GM21723 (cell line): ENCODE data around the gene TEX54.
"Not testable (repeated sequence)": the region's sequence is repeated elsewhere in the genome, so short reads cannot be mapped to it uniquely, and the experiment has no call there.

Source experiments
- ATAC-seq: cut with Tn5 transposase; IDR thresholded peaks from one replicate; pipeline ENCODE4 v1.9.1; 2021; ENCODE audit warnings: mild to moderate bottlenecking, moderate library complexity; ENCODE audit not compliant: unreplicated experiment

TEX54 gene

GRCh38 chr11:62855571-62856332, 23.1 kb upstream of the TEX54 start:
- ATAC-seq: peak; percentile 84

GRCh38 chr11:62854825-62855570, 22.4 kb upstream of the TEX54 start:
- ATAC-seq: no peak

- ATAC-seq: no peak
Observed at GRCh38 chr11:62854013-62854824, 21.6 kb upstream of the TEX54 start.

- ATAC-seq: no peak
Observed at GRCh38 chr11:62853279-62853965, 20.8 kb upstream of the TEX54 start.

- no peak for ATAC-seq
Observed at GRCh38 chr11:62852523-62853188, 20.0 kb upstream of the TEX54 start.

GRCh38 chr11:62851807-62852522, 19.3 kb upstream of the TEX54 start:
- no peak for ATAC-seq

GRCh38 chr11:62850911-62851806, 18.5 kb upstream of the TEX54 start:
- ATAC-seq: no peak

GRCh38 chr11:62847767-62848314, 15.2 kb upstream of the TEX54 start:
- no peak for ATAC-seq

GRCh38 chr11:62846177-62846576, 13.5 kb upstream of the TEX54 start:
- ATAC-seq: no peak

- ATAC-seq: no peak
Observed at GRCh38 chr11:62844154-62844553, 11.5 kb upstream of the TEX54 start.

- ATAC-seq: no peak
Observed at GRCh38 chr11:62843466-62843865, 10.8 kb upstream of the TEX54 start.

- ATAC-seq: not testable (repeated sequence)
Observed at GRCh38 chr11:62842891-62843290, 10.2 kb upstream of the TEX54 start.

- no peak for ATAC-seq
Observed at GRCh38 chr11:62842171-62842741, 9.6 kb upstream of the TEX54 start.

GRCh38 chr11:62841361-62842170, 8.9 kb upstream of the TEX54 start:
- ATAC-seq: peak; percentile 45

- not testable (repeated sequence) for ATAC-seq
Observed at GRCh38 chr11:62840721-62841360, 8.2 kb upstream of the TEX54 start.

GRCh38 chr11:62839050-62839945, 6.7 kb upstream of the TEX54 start, which contains the start of gene WDR74:
WDR74 (minus strand) TSS chr11:62839590; CDS start chr11:62839570, 20 bp downstream.
- peak; percentile 61 for ATAC-seq
